GM21717 (cell line): Measurements from ENCODE around the gene GLRX.
A peak's percentile ranks its signal among the peaks of the same experiment; 100 is the strongest.

Experiments
- ATAC-seq: cut with Tn5 transposase; IDR thresholded peaks from one replicate; pipeline ENCODE4 v1.9.1; 2021; ENCODE audit warnings: mild to moderate bottlenecking, moderate library complexity; ENCODE audit not compliant: unreplicated experiment

GLRX gene

GRCh38 chr5:95784514-95785302 lies 37.8 kb downstream of the GLRX start:
- ATAC-seq = no peak

GRCh38 chr5:95783661-95784060 lies 38.9 kb downstream of the GLRX start:
- no peak for ATAC-seq

GRCh38 chr5:95782181-95782580 lies 40.3 kb downstream of the GLRX start:
- ATAC-seq = no peak

- ATAC-seq = peak; percentile 93
These were observed 41.4 kb downstream of the GLRX start for GRCh38 chr5:95781101-95781583.

DNA sequence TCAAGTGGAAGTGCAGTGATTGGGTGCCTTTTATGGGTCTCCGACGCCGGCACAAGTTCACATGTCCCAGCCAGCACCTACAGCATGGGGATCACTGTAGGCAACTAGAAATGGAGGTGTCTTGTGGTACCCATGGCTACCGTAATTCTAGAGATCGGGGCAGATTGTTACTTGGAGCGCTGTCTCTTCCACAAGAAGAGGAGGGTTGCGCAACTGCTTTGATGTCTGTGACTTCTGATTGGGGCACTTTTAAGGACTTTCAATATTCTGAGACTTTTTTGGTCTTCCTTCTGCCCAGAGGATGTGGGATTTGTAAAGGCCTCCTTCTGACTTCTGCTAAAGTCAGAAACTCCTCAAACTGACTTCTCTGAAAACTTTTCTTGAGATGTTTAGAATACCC lies 41.9 kb downstream of the GLRX start:
- ATAC-seq = no peak

- no peak for ATAC-seq
These were observed 42.9 kb downstream of the GLRX start for GRCh38 chr5:95779611-95780010.

- ATAC-seq = no peak
These were observed 43.7 kb downstream of the GLRX start for GRCh38 chr5:95778713-95779436.

- no peak for ATAC-seq
These were observed 45.1 kb downstream of the GLRX start for GRCh38 chr5:95777441-95777840.

DNA sequence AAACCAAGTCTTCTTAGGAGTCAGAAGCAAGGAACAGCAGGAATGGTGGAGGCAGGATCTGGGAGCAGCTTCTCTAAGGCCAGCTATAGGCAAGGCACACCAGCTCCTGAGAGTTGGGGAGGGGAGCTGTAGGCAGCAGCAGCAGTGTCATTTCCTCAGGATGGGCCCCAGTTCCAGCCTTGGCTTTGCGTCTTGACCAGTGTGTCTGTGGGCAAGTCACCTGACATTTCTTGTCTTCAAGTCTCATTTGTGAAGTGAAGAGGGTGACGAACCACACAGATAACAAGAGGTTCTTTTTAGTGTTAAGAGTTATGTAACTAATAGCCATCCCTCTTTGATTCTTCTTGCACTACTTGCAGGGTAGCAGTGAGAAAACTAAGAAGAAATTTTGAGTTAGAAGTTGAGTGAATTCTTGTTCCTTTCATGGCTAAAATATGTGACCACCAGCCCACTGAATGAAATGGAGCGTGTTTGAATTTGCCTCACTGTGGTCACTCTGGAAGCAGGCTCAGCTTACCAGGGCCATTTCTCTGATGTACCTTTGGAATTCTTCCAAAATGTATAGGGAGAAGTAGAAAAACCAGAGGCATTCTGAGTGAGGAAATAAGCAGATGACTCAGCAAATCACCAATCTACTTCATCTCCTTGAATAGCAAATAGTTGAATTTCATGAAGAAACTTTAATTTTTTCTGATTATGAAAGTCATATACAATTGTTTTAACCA lies 49.0 kb downstream of the GLRX start:
- no peak for ATAC-seq

DNA sequence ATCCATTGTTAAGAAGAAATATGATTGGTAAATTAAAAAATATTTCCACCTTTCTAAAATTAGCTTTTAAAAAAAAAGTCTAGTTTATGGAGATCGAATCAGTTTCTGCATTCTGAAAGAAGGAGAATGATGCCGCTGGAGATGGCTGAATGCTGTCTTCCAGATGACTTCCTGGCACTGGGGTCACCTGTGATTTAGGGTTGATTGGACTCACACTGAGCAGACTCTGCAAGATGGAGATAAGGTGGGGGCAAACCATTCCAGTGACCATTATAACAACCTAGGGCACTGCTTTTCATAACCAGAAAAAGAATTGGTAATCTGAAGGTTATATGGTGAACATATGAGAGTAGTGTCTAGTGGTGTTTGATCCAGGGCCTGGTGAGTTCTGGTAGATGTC lies 50.6 kb downstream of the GLRX start:
- ATAC-seq = no peak

GRCh38 chr5:95770830-95771708 lies 51.5 kb downstream of the GLRX start:
- no peak for ATAC-seq

GRCh38 chr5:95768731-95769130 lies 53.8 kb downstream of the GLRX start:
- no peak for ATAC-seq

- no peak for ATAC-seq
These were observed 58.6 kb downstream of the GLRX start for GRCh38 chr5:95763941-95764340.
